ENCODE results near the gene TMEFF2. TPM values are rescaled to one million over a fixed set of nuclear protein-coding genes. Genes with fewer than 3 reads are reported as not detected.

Gene TMEFF2
- total and polyA plus RNA-seq, 4 donors, result 0.08 TPM; not detected in 3

- no peak for DNase-seq (ENCODE audit: low spot score)
- 93% methylated on average over 3 of the region's 3 CpGs for WGBS
- Histone ChIP-seq H3K27me3 (ENCODE audit: control insufficient read depth in 4 of 4, insufficient read depth in 4 of 4, low read length in 3 of 4) (no peaks in the 10 kb centered on the region), H3K4me1 (ENCODE audit: control insufficient read depth in 4 of 4, insufficient read depth in 4 of 4, low read length in 3 of 4) (peaks cover 0 to 23% (median 23%) of the 10 kb centered on the region in 4 donors), H3K9me3 (ENCODE audit: control insufficient read depth in 4 of 4, low read length in 3 of 4) (no peaks in the 10 kb centered on the region), H3K27ac (ENCODE audit: low read depth in 1 of 2, low read length in 2 of 2) (no peak overlapping the region), H3K36me3 (ENCODE audit: control insufficient read depth in 4 of 4, insufficient read depth in 3 of 4, low read depth in 1 of 4, low read length in 3 of 4) (no peaks in the 10 kb centered on the region), H3K4me3 (ENCODE audit: low read depth in 1 of 3, low read length in 3 of 3) (no peak overlapping the region), H3K9ac (ENCODE audit: low read depth in 1 of 2, low read length in 2 of 2) (no peak overlapping the region)
- no peak for TF ChIP-seq YY1 (IDR thresholded peaks at IDR 0.05)
- no peak for TF ChIP-seq FOXA2 (IDR thresholded peaks at IDR 0.05)
- no peak for TF ChIP-seq EGR1 (IDR thresholded peaks at IDR 0.05; ENCODE audit: low read depth in 2 of 2)
- TF ChIP-seq HNF4A (conservative IDR thresholded peaks at IDR 0.05), result no peak
- TF ChIP-seq SP1 (IDR thresholded peaks at IDR 0.05), result no peak
- TF ChIP-seq GABPA (IDR thresholded peaks at IDR 0.05 in 1 of 2, conservative IDR thresholded peaks at IDR 0.05 in 1 of 2), result no peak
- no peak for TF ChIP-seq JUND (IDR thresholded peaks at IDR 0.05)
- TF ChIP-seq, protein P1, sequence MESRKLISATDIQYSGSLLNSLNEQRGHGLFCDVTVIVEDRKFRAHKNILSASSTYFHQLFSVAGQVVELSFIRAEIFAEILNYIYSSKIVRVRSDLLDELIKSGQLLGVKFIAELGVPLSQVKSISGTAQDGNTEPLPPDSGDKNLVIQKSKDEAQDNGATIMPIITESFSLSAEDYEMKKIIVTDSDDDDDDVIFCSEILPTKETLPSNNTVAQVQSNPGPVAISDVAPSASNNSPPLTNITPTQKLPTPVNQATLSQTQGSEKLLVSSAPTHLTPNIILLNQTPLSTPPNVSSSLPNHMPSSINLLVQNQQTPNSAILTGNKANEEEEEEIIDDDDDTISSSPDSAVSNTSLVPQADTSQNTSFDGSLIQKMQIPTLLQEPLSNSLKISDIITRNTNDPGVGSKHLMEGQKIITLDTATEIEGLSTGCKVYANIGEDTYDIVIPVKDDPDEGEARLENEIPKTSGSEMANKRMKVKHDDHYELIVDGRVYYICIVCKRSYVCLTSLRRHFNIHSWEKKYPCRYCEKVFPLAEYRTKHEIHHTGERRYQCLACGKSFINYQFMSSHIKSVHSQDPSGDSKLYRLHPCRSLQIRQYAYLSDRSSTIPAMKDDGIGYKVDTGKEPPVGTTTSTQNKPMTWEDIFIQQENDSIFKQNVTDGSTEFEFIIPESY (IDR thresholded peaks at IDR 0.05), result no peak
- TF ChIP-seq REST (IDR thresholded peaks at IDR 0.05), result no peak
- TF ChIP-seq, protein P2, sequence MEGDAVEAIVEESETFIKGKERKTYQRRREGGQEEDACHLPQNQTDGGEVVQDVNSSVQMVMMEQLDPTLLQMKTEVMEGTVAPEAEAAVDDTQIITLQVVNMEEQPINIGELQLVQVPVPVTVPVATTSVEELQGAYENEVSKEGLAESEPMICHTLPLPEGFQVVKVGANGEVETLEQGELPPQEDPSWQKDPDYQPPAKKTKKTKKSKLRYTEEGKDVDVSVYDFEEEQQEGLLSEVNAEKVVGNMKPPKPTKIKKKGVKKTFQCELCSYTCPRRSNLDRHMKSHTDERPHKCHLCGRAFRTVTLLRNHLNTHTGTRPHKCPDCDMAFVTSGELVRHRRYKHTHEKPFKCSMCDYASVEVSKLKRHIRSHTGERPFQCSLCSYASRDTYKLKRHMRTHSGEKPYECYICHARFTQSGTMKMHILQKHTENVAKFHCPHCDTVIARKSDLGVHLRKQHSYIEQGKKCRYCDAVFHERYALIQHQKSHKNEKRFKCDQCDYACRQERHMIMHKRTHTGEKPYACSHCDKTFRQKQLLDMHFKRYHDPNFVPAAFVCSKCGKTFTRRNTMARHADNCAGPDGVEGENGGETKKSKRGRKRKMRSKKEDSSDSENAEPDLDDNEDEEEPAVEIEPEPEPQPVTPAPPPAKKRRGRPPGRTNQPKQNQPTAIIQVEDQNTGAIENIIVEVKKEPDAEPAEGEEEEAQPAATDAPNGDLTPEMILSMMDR (IDR thresholded peaks at IDR 0.05; ENCODE audit: low read depth, low read length, missing input control), result no peak
- TF ChIP-seq HNF4G (IDR thresholded peaks at IDR 0.05), result no peak
Observed at GRCh38 chr2:192150166-192150565, 44.6 kb downstream of the TMEFF2 start.

- 74% methylated on average over 5 of the region's 5 CpGs for WGBS
- no peaks in the 10 kb centered on the region for H3K27me3 ChIP-seq (ENCODE audit: control insufficient read depth in 4 of 4, insufficient read depth in 4 of 4, low read length in 3 of 4)
- no peak overlapping the region for H3K9ac ChIP-seq (ENCODE audit: low read depth in 1 of 2, low read length in 2 of 2)
- DNase-seq (ENCODE audit: low spot score), result no peak
- no peaks in the 10 kb centered on the region for H3K9me3 ChIP-seq (ENCODE audit: control insufficient read depth in 4 of 4, low read length in 3 of 4)
- H3K4me1 ChIP-seq (ENCODE audit: control insufficient read depth in 4 of 4, insufficient read depth in 4 of 4, low read length in 3 of 4), result peaks cover 0 to 23% (median 23%) of the 10 kb centered on the region in 4 donors
- TF ChIP-seq, protein P2 (IDR thresholded peaks at IDR 0.05; ENCODE audit: low read depth, low read length, missing input control), result peak; percentile 32
- no peak for TF ChIP-seq FOXA1 (IDR thresholded peaks at IDR 0.05)
- peak; percentile 10 to 38 for TF ChIP-seq RAD21 (IDR thresholded peaks at IDR 0.05)
- TF ChIP-seq ATF3 (IDR thresholded peaks at IDR 0.05), result no peak
- TF ChIP-seq SP1 (IDR thresholded peaks at IDR 0.05), result no peak
- no peak for TF ChIP-seq GABPA (IDR thresholded peaks at IDR 0.05 in 1 of 2, conservative IDR thresholded peaks at IDR 0.05 in 1 of 2)
- TF ChIP-seq, protein P3, sequence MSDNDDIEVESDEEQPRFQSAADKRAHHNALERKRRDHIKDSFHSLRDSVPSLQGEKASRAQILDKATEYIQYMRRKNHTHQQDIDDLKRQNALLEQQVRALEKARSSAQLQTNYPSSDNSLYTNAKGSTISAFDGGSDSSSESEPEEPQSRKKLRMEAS (IDR thresholded peaks at IDR 0.05), result no peak
- H3K27ac ChIP-seq (ENCODE audit: low read depth in 1 of 2, low read length in 2 of 2), result no peak overlapping the region
- H3K36me3 ChIP-seq (ENCODE audit: control insufficient read depth in 4 of 4, insufficient read depth in 3 of 4, low read depth in 1 of 4, low read length in 3 of 4), result no peaks in the 10 kb centered on the region
- H3K4me3 ChIP-seq (ENCODE audit: low read depth in 1 of 3, low read length in 3 of 3), result no peak overlapping the region
Observed at GRCh38 chr2:192148620-192149321, 46.0 kb downstream of the TMEFF2 start.
